ENCODE measurements around the gene PGF. TPM values are rescaled to one million over a fixed set of nuclear protein-coding genes. Genes with fewer than 3 reads are reported as not detected.

The PGF gene
- polyA plus RNA-seq, 2 donors: 2.4 to 2.5 TPM

GRCh38 chr14:74908861-74909341 is 46.5 kb downstream of the PGF start:
- Histone ChIP-seq H3K27ac (ENCODE audit: low read depth in 2 of 2, low read length in 1 of 2) (no peak overlapping the region), H3K4me1 (ENCODE audit: control insufficient read depth in 2 of 2, insufficient read depth in 2 of 2, low read length in 1 of 2) (peaks cover 10 to 25% of the 10 kb centered on the region in 2 donors), H3K9me3 (ENCODE audit: control insufficient read depth in 2 of 2, insufficient read depth in 1 of 2, low read depth in 1 of 2, low read length in 1 of 2) (no peaks in the 10 kb centered on the region), H3K27me3 (ENCODE audit: control insufficient read depth in 1 of 2, insufficient read depth in 2 of 2, low read length in 2 of 2) (no peaks in the 10 kb centered on the region), H3K36me3 (ENCODE audit: control insufficient read depth in 2 of 2, insufficient read depth in 2 of 2, low read length in 1 of 2) (peaks cover 0 to 4% of the 10 kb centered on the region in 2 donors), H3K4me3 (ENCODE audit: low read depth in 1 of 2, low read length in 2 of 2) (no peak overlapping the region)
- WGBS, 2 donors: 71 to 75% methylated on average over 9 of the region's 9 CpGs

- Histone ChIP-seq H3K4me3 (ENCODE audit: low read depth in 1 of 2, low read length in 2 of 2) (no peak overlapping the region), H3K36me3 (ENCODE audit: control insufficient read depth in 2 of 2, insufficient read depth in 2 of 2, low read length in 1 of 2) (peaks cover 6 to 10% of the 10 kb centered on the region in 2 donors), H3K27ac (ENCODE audit: low read depth in 2 of 2, low read length in 1 of 2) (peak overlapping the region in 1 of 2 donors; percentile 26), H3K27me3 (ENCODE audit: control insufficient read depth in 1 of 2, insufficient read depth in 2 of 2, low read length in 2 of 2) (no peaks in the 10 kb centered on the region), H3K9me3 (ENCODE audit: control insufficient read depth in 2 of 2, insufficient read depth in 1 of 2, low read depth in 1 of 2, low read length in 1 of 2) (no peaks in the 10 kb centered on the region), H3K4me1 (ENCODE audit: control insufficient read depth in 2 of 2, insufficient read depth in 2 of 2, low read length in 1 of 2) (peaks cover 10 to 22% of the 10 kb centered on the region in 2 donors)
- 39 to 43% methylated on average over 6 of the region's 6 CpGs for WGBS, 2 donors
Measured at GRCh38 chr14:74907744-74908143, 47.7 kb downstream of the PGF start.

GRCh38 chr14:74906925-74907521 is 48.4 kb downstream of the PGF start:
- Histone ChIP-seq H3K27ac (ENCODE audit: low read depth in 2 of 2, low read length in 1 of 2) (peak overlapping the region in 1 of 2 donors; percentile 26), H3K36me3 (ENCODE audit: control insufficient read depth in 2 of 2, insufficient read depth in 2 of 2, low read length in 1 of 2) (peaks cover 11 to 12% of the 10 kb centered on the region in 2 donors), H3K27me3 (ENCODE audit: control insufficient read depth in 1 of 2, insufficient read depth in 2 of 2, low read length in 2 of 2) (no peaks in the 10 kb centered on the region), H3K9me3 (ENCODE audit: control insufficient read depth in 2 of 2, insufficient read depth in 1 of 2, low read depth in 1 of 2, low read length in 1 of 2) (no peaks in the 10 kb centered on the region), H3K4me3 (ENCODE audit: low read depth in 1 of 2, low read length in 2 of 2) (no peak overlapping the region), H3K4me1 (ENCODE audit: control insufficient read depth in 2 of 2, insufficient read depth in 2 of 2, low read length in 1 of 2) (peaks cover 7 to 18% of the 10 kb centered on the region in 2 donors)
- 67 to 76% methylated on average over 12 of the region's 12 CpGs for WGBS, 2 donors

- Histone ChIP-seq H3K36me3 (ENCODE audit: control insufficient read depth in 2 of 2, insufficient read depth in 2 of 2, low read length in 1 of 2) (peaks cover 18 to 20% of the 10 kb centered on the region in 2 donors), H3K4me3 (ENCODE audit: low read depth in 1 of 2, low read length in 2 of 2) (no peak overlapping the region), H3K27me3 (ENCODE audit: control insufficient read depth in 1 of 2, insufficient read depth in 2 of 2, low read length in 2 of 2) (no peaks in the 10 kb centered on the region), H3K27ac (ENCODE audit: low read depth in 2 of 2, low read length in 1 of 2) (peak overlapping the region in 1 of 2 donors; percentile 22), H3K4me1 (ENCODE audit: control insufficient read depth in 2 of 2, insufficient read depth in 2 of 2, low read length in 1 of 2) (peaks cover 4 to 8% of the 10 kb centered on the region in 2 donors), H3K9me3 (ENCODE audit: control insufficient read depth in 2 of 2, insufficient read depth in 1 of 2, low read depth in 1 of 2, low read length in 1 of 2) (no peaks in the 10 kb centered on the region)
- 41 to 43% methylated on average over 14 of the region's 14 CpGs for WGBS, 2 donors
Measured at GRCh38 chr14:74905595-74906142, 49.7 kb downstream of the PGF start.

GRCh38 chr14:74904635-74905503 is 50.5 kb downstream of the PGF start:
- Histone ChIP-seq H3K9me3 (ENCODE audit: control insufficient read depth in 2 of 2, insufficient read depth in 1 of 2, low read depth in 1 of 2, low read length in 1 of 2) (no peaks in the 10 kb centered on the region), H3K4me1 (ENCODE audit: control insufficient read depth in 2 of 2, insufficient read depth in 2 of 2, low read length in 1 of 2) (peaks cover 4 to 8% of the 10 kb centered on the region in 2 donors), H3K27ac (ENCODE audit: low read depth in 2 of 2, low read length in 1 of 2) (peak overlapping the region in 1 of 2 donors; percentile 22), H3K27me3 (ENCODE audit: control insufficient read depth in 1 of 2, insufficient read depth in 2 of 2, low read length in 2 of 2) (no peaks in the 10 kb centered on the region), H3K36me3 (ENCODE audit: control insufficient read depth in 2 of 2, insufficient read depth in 2 of 2, low read length in 1 of 2) (peaks cover 23 to 26% of the 10 kb centered on the region in 2 donors), H3K4me3 (ENCODE audit: low read depth in 1 of 2, low read length in 2 of 2) (no peak overlapping the region)
- 76 to 82% methylated on average over 6 of the region's 6 CpGs for WGBS, 2 donors

- no peaks in the 10 kb centered on the region for H3K9me3 ChIP-seq (ENCODE audit: control insufficient read depth in 2 of 2, insufficient read depth in 1 of 2, low read depth in 1 of 2, low read length in 1 of 2)
- H3K4me1 ChIP-seq (ENCODE audit: control insufficient read depth in 2 of 2, insufficient read depth in 2 of 2, low read length in 1 of 2): peaks cover 4 to 8% of the 10 kb centered on the region in 2 donors
- H3K36me3 ChIP-seq (ENCODE audit: control insufficient read depth in 2 of 2, insufficient read depth in 2 of 2, low read length in 1 of 2): peaks cover 36 to 43% of the 10 kb centered on the region in 2 donors
- WGBS, 2 donors: 69 to 70% methylated on average over 10 of the region's 10 CpGs
- H3K4me3 ChIP-seq (ENCODE audit: low read depth in 1 of 2, low read length in 2 of 2): no peak overlapping the region
- H3K27me3 ChIP-seq (ENCODE audit: control insufficient read depth in 1 of 2, insufficient read depth in 2 of 2, low read length in 2 of 2): no peaks in the 10 kb centered on the region
- no peak overlapping the region for H3K27ac ChIP-seq (ENCODE audit: low read depth in 2 of 2, low read length in 1 of 2)
Measured at GRCh38 chr14:74902941-74903705, 52.3 kb downstream of the PGF start.

GRCh38 chr14:74898694-74899093 is 56.7 kb downstream of the PGF start:
- 64 to 77% methylated on average over 5 of the region's 5 CpGs for WGBS, 2 donors

GRCh38 chr14:74898083-74898482 is 57.3 kb downstream of the PGF start:
- 86 to 93% methylated on average over 2 of the region's 2 CpGs for WGBS, 2 donors
- Histone ChIP-seq H3K27ac (ENCODE audit: low read depth in 2 of 2, low read length in 1 of 2) (no peak overlapping the region), H3K4me1 (ENCODE audit: control insufficient read depth in 2 of 2, insufficient read depth in 2 of 2, low read length in 1 of 2) (no peaks in the 10 kb centered on the region), H3K4me3 (ENCODE audit: low read depth in 1 of 2, low read length in 2 of 2) (no peak overlapping the region), H3K36me3 (ENCODE audit: control insufficient read depth in 2 of 2, insufficient read depth in 2 of 2, low read length in 1 of 2) (peaks cover 55 to 60% of the 10 kb centered on the region in 2 donors), H3K27me3 (ENCODE audit: control insufficient read depth in 1 of 2, insufficient read depth in 2 of 2, low read length in 2 of 2) (no peaks in the 10 kb centered on the region), H3K9me3 (ENCODE audit: control insufficient read depth in 2 of 2, insufficient read depth in 1 of 2, low read depth in 1 of 2, low read length in 1 of 2) (no peaks in the 10 kb centered on the region)

More at GRCh38 chr14:74898694-74899093, 56.7 kb downstream of the PGF start:
- Histone ChIP-seq H3K4me3 (ENCODE audit: low read depth in 1 of 2, low read length in 2 of 2) (no peak overlapping the region), H3K9me3 (ENCODE audit: control insufficient read depth in 2 of 2, insufficient read depth in 1 of 2, low read depth in 1 of 2, low read length in 1 of 2) (no peaks in the 10 kb centered on the region), H3K4me1 (ENCODE audit: control insufficient read depth in 2 of 2, insufficient read depth in 2 of 2, low read length in 1 of 2) (no peaks in the 10 kb centered on the region), H3K36me3 (ENCODE audit: control insufficient read depth in 2 of 2, insufficient read depth in 2 of 2, low read length in 1 of 2) (peaks cover 53 to 60% of the 10 kb centered on the region in 2 donors), H3K27ac (ENCODE audit: low read depth in 2 of 2, low read length in 1 of 2) (no peak overlapping the region), H3K27me3 (ENCODE audit: control insufficient read depth in 1 of 2, insufficient read depth in 2 of 2, low read length in 2 of 2) (no peaks in the 10 kb centered on the region)

- WGBS, 2 donors: 80 to 82% methylated on average over 4 of the region's 4 CpGs
- Histone ChIP-seq H3K4me3 (ENCODE audit: low read depth in 1 of 2, low read length in 2 of 2) (no peak overlapping the region), H3K36me3 (ENCODE audit: control insufficient read depth in 2 of 2, insufficient read depth in 2 of 2, low read length in 1 of 2) (peaks cover 54 to 57% of the 10 kb centered on the region in 2 donors), H3K27ac (ENCODE audit: low read depth in 2 of 2, low read length in 1 of 2) (no peak overlapping the region), H3K9me3 (ENCODE audit: control insufficient read depth in 2 of 2, insufficient read depth in 1 of 2, low read depth in 1 of 2, low read length in 1 of 2) (no peaks in the 10 kb centered on the region), H3K4me1 (ENCODE audit: control insufficient read depth in 2 of 2, insufficient read depth in 2 of 2, low read length in 1 of 2) (no peaks in the 10 kb centered on the region), H3K27me3 (ENCODE audit: control insufficient read depth in 1 of 2, insufficient read depth in 2 of 2, low read length in 2 of 2) (no peaks in the 10 kb centered on the region)
Measured at GRCh38 chr14:74897642-74898041, 57.8 kb downstream of the PGF start.
